ENCODE data around the gene BCKDHB.
"Not testable (repeated sequence)": the region's sequence is repeated elsewhere in the genome, so short reads cannot be mapped to it uniquely, and the experiment has no call there.

Gene BCKDHB

GRCh38 chr6:80211286-80211685 lies 104.8 kb downstream of the BCKDHB start:
- no peaks in the 10 kb centered on the region for H3K36me3 ChIP-seq (ENCODE audit: insufficient read depth, low read length)
- H3K9ac ChIP-seq (ENCODE audit: low read depth, low read length): no peak overlapping the region
- no peaks in the 10 kb centered on the region for H3K9me3 ChIP-seq (replicated peaks; ENCODE audit: low read length)
- H3K4me2 ChIP-seq (ENCODE audit: low read length): no peak overlapping the region
- H3K27me3 ChIP-seq (ENCODE audit: control insufficient read depth, insufficient read depth, low read length): no peaks in the 10 kb centered on the region
- H3K4me1 ChIP-seq (ENCODE audit: control insufficient read depth, insufficient read depth, low read length): peaks cover 9% of the 10 kb centered on the region
- no peak overlapping the region for H3K4me3 ChIP-seq (ENCODE audit: low read length)

- not testable (repeated sequence) for H3K4me1 ChIP-seq (ENCODE audit: control insufficient read depth, insufficient read depth, low read length); H3K9ac ChIP-seq (ENCODE audit: low read depth, low read length); H3K4me2 ChIP-seq (ENCODE audit: low read length); H3K27me3 ChIP-seq (ENCODE audit: control insufficient read depth, insufficient read depth, low read length); H3K4me3 ChIP-seq (ENCODE audit: low read length); H3K36me3 ChIP-seq (ENCODE audit: insufficient read depth, low read length); H3K9me3 ChIP-seq (replicated peaks; ENCODE audit: low read length)
These were observed 105.4 kb downstream of the BCKDHB start for GRCh38 chr6:80211890-80212289.

DNA sequence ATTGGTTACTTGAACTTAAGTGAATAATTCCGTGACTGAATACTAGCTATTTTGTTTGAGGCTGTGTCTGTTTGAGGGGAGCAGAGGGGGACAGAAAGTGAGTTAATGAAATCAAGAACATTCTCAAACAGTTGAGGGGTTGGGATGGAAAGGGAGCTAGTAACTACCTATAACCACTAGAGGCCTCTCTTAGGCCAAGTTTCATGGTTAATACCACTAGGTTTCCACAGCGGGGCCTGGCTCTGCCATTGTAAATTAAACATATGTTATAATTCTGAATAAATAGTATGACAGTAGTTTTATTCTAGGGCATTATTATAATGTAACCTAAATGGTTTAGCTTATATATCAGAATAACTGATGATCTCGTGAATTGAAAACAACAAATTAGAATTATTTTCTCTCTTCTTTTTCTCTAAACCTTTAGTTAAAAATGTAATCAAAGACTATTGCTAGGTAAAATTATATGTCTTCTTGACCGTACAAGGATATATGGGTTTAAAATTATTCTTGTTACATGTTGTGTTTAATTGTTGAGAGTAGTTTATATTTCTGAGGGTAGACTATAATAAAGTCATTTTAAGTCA lies 108.1 kb downstream of the BCKDHB start:
- Histone ChIP-seq H3K9me3 (replicated peaks; ENCODE audit: low read length) (no peaks in the 10 kb centered on the region), H3K4me1 (ENCODE audit: control insufficient read depth, insufficient read depth, low read length) (peaks cover 5% of the 10 kb centered on the region), H3K4me3 (ENCODE audit: low read length) (no peak overlapping the region), H3K9ac (ENCODE audit: low read depth, low read length) (no peak overlapping the region), H3K27me3 (ENCODE audit: control insufficient read depth, insufficient read depth, low read length) (no peaks in the 10 kb centered on the region), H3K4me2 (ENCODE audit: low read length) (no peak overlapping the region), H3K36me3 (ENCODE audit: insufficient read depth, low read length) (no peaks in the 10 kb centered on the region)

DNA sequence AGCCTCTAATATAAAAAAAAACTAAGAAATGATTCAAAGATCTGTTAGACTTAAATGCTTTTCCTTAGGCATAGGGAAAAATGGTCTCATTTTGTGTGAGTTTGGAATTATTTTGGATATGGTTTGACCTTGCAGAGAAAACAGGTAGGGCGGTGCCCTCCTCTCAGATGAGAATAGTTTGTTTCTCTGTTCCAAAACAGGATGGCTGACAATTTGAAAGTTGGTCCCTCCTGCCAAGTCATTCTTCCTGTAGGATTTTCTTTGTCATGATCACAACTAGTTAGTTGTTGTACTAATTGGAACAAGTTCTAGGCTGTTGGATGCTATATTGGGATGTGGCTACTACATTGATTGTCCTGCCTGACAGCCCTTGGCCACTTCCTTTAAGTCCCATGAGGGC lies 108.6 kb downstream of the BCKDHB start:
- no peaks in the 10 kb centered on the region for H3K36me3 ChIP-seq (ENCODE audit: insufficient read depth, low read length)
- H3K9ac ChIP-seq (ENCODE audit: low read depth, low read length): no peak overlapping the region
- peaks cover 5% of the 10 kb centered on the region for H3K4me1 ChIP-seq (ENCODE audit: control insufficient read depth, insufficient read depth, low read length)
- H3K9me3 ChIP-seq (replicated peaks; ENCODE audit: low read length): no peaks in the 10 kb centered on the region
- H3K4me3 ChIP-seq (ENCODE audit: low read length): no peak overlapping the region
- no peaks in the 10 kb centered on the region for H3K27me3 ChIP-seq (ENCODE audit: control insufficient read depth, insufficient read depth, low read length)
- no peak overlapping the region for H3K4me2 ChIP-seq (ENCODE audit: low read length)

DNA sequence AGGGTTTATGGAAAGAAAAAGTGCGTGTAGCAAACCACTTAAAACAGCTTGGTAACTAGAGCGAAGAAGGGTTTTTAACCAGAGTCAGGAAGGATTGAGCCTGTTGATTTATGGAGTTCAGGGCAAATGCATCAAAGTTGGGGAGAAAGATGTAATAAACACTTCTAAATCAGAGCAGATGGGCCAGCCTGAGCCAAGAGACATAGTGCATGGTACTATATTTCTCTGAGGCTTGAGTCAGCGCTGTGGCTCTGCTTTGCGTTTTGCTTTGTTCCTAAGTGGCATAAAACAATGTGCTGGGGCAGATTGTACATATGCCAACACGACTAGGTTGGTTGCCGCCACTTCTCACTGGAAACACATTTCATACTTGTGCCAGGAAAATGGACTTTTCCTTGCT lies 111.3 kb downstream of the BCKDHB start:
- Histone ChIP-seq H3K9me3 (replicated peaks; ENCODE audit: low read length) (no peaks in the 10 kb centered on the region), H3K36me3 (ENCODE audit: insufficient read depth, low read length) (no peaks in the 10 kb centered on the region), H3K9ac (ENCODE audit: low read depth, low read length) (no peak overlapping the region), H3K4me3 (ENCODE audit: low read length) (no peak overlapping the region), H3K4me1 (ENCODE audit: control insufficient read depth, insufficient read depth, low read length) (no peaks in the 10 kb centered on the region), H3K4me2 (ENCODE audit: low read length) (no peak overlapping the region), H3K27me3 (ENCODE audit: control insufficient read depth, insufficient read depth, low read length) (no peaks in the 10 kb centered on the region)

DNA sequence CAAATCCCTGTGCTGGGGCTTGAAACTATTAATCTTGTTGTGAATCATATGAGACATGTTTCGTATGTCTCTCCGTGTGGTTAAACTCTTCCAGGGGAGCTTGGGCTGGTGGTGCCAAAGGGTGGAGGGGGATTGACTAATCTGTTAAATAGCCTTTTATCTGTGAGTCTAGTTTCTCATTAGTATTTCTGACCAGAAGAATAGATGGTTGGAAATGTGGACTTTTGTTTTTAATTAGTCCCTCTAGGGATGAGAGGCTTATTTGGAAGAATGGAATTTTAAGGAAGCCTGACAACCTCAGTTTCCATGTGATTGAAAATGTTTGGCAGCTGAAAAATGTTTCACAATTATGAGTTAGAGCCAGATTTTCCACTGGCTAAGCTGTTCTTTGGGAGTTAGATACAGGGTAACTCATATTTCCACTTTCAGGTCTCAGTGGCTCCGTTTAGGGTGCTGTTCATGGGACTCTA lies 117.3 kb downstream of the BCKDHB start:
- Histone ChIP-seq H3K36me3 (ENCODE audit: insufficient read depth, low read length) (no peaks in the 10 kb centered on the region), H3K4me3 (ENCODE audit: low read length) (no peak overlapping the region), H3K9ac (ENCODE audit: low read depth, low read length) (no peak overlapping the region), H3K4me2 (ENCODE audit: low read length) (no peak overlapping the region), H3K27me3 (ENCODE audit: control insufficient read depth, insufficient read depth, low read length) (no peaks in the 10 kb centered on the region), H3K9me3 (replicated peaks; ENCODE audit: low read length) (no peaks in the 10 kb centered on the region), H3K4me1 (ENCODE audit: control insufficient read depth, insufficient read depth, low read length) (no peaks in the 10 kb centered on the region)

DNA sequence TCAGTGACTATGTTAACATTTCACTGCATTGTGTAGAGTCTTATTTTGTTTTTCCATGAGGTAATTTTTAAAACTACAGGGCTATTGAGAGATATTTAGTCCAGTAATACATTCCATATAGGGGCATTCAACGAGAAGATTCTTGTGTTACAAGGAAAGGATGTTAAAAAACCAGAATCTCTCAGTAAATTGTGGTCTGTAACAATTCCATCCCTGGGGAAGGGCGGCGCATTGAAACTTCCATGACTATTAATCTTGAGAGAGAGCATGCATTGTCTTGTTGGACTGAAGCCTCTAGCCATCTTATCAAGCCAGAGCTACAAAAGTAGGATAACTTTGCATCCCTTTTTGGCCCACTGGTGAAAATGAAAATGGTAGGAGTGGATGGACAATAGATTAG lies 119.7 kb downstream of the BCKDHB start:
- Histone ChIP-seq H3K9ac (ENCODE audit: low read depth, low read length) (no peak overlapping the region), H3K4me2 (ENCODE audit: low read length) (no peak overlapping the region), H3K9me3 (replicated peaks; ENCODE audit: low read length) (no peaks in the 10 kb centered on the region), H3K27me3 (ENCODE audit: control insufficient read depth, insufficient read depth, low read length) (no peaks in the 10 kb centered on the region), H3K4me3 (ENCODE audit: low read length) (no peak overlapping the region), H3K4me1 (ENCODE audit: control insufficient read depth, insufficient read depth, low read length) (no peaks in the 10 kb centered on the region), H3K36me3 (ENCODE audit: insufficient read depth, low read length) (no peaks in the 10 kb centered on the region)

- no peaks in the 10 kb centered on the region for H3K27me3 ChIP-seq (ENCODE audit: control insufficient read depth, insufficient read depth, low read length)
- H3K36me3 ChIP-seq (ENCODE audit: insufficient read depth, low read length): no peaks in the 10 kb centered on the region
- no peak overlapping the region for H3K4me2 ChIP-seq (ENCODE audit: low read length)
- no peaks in the 10 kb centered on the region for H3K4me1 ChIP-seq (ENCODE audit: control insufficient read depth, insufficient read depth, low read length)
- H3K9me3 ChIP-seq (replicated peaks; ENCODE audit: low read length): no peaks in the 10 kb centered on the region
- no peak overlapping the region for H3K9ac ChIP-seq (ENCODE audit: low read depth, low read length)
- no peak overlapping the region for H3K4me3 ChIP-seq (ENCODE audit: low read length)
These were observed 120.2 kb downstream of the BCKDHB start for GRCh38 chr6:80226699-80227098.

DNA sequence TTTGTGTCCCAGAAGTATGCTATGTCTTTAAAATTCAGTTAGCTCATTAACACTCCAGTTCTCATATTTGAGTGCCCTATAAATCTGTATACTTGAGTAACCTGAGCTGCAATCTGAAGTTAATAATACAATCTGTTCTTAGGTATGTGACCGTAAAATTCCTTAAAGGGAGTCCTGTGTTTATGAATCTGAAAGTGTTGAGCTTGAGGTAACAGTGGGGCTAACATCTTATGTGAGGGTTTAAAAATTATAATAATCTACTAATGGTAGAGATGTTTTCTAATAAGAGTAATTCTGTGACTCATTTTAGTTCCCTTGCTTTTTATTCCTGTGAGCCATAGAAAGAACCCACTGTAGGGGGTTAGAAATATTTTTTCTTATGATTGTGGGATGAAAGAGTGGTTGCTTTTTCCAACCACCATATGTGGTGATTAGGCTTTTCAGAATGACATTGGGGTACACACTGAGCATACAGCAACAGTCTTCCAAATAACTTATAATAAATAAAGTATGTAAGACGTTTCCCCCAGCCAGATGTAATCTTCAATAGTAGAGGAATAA lies 121.2 kb downstream of the BCKDHB start:
- Histone ChIP-seq H3K27me3 (ENCODE audit: control insufficient read depth, insufficient read depth, low read length) (no peaks in the 10 kb centered on the region), H3K9me3 (replicated peaks; ENCODE audit: low read length) (no peaks in the 10 kb centered on the region), H3K9ac (ENCODE audit: low read depth, low read length) (no peak overlapping the region)

DNA sequence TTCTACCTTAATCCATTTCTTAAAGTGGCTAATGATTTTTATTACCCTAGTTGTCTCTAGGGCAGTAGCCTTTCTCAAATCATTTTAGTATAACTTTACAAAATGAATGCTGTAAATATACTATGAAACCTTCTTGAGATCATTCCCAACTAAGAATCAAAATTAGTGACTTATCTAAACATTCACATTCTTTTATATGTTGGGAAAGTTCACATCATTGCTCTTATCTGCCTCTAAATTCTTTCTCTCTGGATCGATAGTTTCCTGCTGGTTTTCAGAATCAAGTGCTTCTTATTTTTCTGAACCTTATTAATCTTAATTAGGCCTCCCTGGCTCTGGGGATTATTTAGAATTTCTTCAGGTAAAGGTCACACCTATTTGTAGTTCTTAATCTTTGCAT lies 126.8 kb downstream of the BCKDHB start:
- Histone ChIP-seq H3K36me3 (ENCODE audit: insufficient read depth, low read length) (peaks cover 3% of the 10 kb centered on the region), H3K4me1 (ENCODE audit: control insufficient read depth, insufficient read depth, low read length) (no peaks in the 10 kb centered on the region), H3K4me2 (ENCODE audit: low read length) (no peak overlapping the region), H3K9me3 (replicated peaks; ENCODE audit: low read length) (no peaks in the 10 kb centered on the region), H3K9ac (ENCODE audit: low read depth, low read length) (no peak overlapping the region), H3K4me3 (ENCODE audit: low read length) (no peak overlapping the region), H3K27me3 (ENCODE audit: control insufficient read depth, insufficient read depth, low read length) (no peaks in the 10 kb centered on the region)

More for the DNA sequence above, 121.2 kb downstream of the BCKDHB start:
- Histone ChIP-seq H3K4me2 (ENCODE audit: low read length) (no peak overlapping the region), H3K4me1 (ENCODE audit: control insufficient read depth, insufficient read depth, low read length) (no peaks in the 10 kb centered on the region), H3K36me3 (ENCODE audit: insufficient read depth, low read length) (no peaks in the 10 kb centered on the region), H3K4me3 (ENCODE audit: low read length) (no peak overlapping the region)

- H3K9ac ChIP-seq (ENCODE audit: low read depth, low read length): no peak overlapping the region
- no peaks in the 10 kb centered on the region for H3K4me1 ChIP-seq (ENCODE audit: control insufficient read depth, insufficient read depth, low read length)
- peaks cover 3% of the 10 kb centered on the region for H3K36me3 ChIP-seq (ENCODE audit: insufficient read depth, low read length)
- H3K4me2 ChIP-seq (ENCODE audit: low read length): no peak overlapping the region
- no peak overlapping the region for H3K4me3 ChIP-seq (ENCODE audit: low read length)
- H3K9me3 ChIP-seq (replicated peaks; ENCODE audit: low read length): no peaks in the 10 kb centered on the region
- no peaks in the 10 kb centered on the region for H3K27me3 ChIP-seq (ENCODE audit: control insufficient read depth, insufficient read depth, low read length)
These were observed 127.5 kb downstream of the BCKDHB start for GRCh38 chr6:80233958-80234357.

DNA sequence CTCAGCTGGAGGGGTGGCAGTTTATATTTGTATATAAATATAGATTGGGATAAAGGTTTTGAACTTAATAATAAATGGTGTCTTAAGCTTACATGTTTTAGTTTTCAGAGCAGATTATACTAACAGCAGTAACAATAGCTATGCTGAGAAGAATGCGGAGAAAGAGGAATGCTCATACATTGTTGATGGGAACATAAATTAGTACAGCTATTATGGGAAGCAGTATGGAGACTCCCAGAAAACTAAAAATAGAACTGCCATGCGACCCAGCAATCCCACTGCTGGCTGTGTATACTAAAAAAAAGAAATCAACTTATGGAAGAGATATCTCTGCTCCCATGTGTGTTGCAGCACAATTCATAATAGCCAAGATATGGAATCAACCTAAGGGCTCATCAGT lies 127.9 kb downstream of the BCKDHB start:
- Histone ChIP-seq H3K27me3 (ENCODE audit: control insufficient read depth, insufficient read depth, low read length) (no peaks in the 10 kb centered on the region), H3K9me3 (replicated peaks; ENCODE audit: low read length) (no peaks in the 10 kb centered on the region), H3K4me3 (ENCODE audit: low read length) (no peak overlapping the region), H3K4me2 (ENCODE audit: low read length) (no peak overlapping the region), H3K9ac (ENCODE audit: low read depth, low read length) (no peak overlapping the region), H3K4me1 (ENCODE audit: control insufficient read depth, insufficient read depth, low read length) (no peaks in the 10 kb centered on the region), H3K36me3 (ENCODE audit: insufficient read depth, low read length) (peaks cover 3% of the 10 kb centered on the region)

Measured in skeletal muscle satellite cell (primary cell).